OCI-LY3 (cell line): ENCODE measurements around the gene INPP5A.

Experiments
- CTCF ChIP-seq: fragments of 200-600, 300-600 bp; sonication (generic); IDR thresholded peaks from 2 replicates; pipeline ENCODE4 v1.5.1; 2014; ENCODE audit warnings: antibody characterized with exemption, low read length, low read depth
- EZH2phosphoT487 ChIP-seq: fragments of 200-600 bp; shearing (Covaris generic); IDR thresholded peaks from 2 replicates; pipeline ENCODE4 v1.6.1; 2018; ENCODE audit warnings: antibody characterized with exemption, mixed run types, low read depth

- TF ChIP-seq CTCF (no peak), EZH2phosphoT487 (no peak)
Observed at GRCh38 chr10:132727411-132727810, 189.8 kb downstream of the INPP5A start.
